ENCODE data around the gene PDHX.

- TF ChIP-seq, protein P1, sequence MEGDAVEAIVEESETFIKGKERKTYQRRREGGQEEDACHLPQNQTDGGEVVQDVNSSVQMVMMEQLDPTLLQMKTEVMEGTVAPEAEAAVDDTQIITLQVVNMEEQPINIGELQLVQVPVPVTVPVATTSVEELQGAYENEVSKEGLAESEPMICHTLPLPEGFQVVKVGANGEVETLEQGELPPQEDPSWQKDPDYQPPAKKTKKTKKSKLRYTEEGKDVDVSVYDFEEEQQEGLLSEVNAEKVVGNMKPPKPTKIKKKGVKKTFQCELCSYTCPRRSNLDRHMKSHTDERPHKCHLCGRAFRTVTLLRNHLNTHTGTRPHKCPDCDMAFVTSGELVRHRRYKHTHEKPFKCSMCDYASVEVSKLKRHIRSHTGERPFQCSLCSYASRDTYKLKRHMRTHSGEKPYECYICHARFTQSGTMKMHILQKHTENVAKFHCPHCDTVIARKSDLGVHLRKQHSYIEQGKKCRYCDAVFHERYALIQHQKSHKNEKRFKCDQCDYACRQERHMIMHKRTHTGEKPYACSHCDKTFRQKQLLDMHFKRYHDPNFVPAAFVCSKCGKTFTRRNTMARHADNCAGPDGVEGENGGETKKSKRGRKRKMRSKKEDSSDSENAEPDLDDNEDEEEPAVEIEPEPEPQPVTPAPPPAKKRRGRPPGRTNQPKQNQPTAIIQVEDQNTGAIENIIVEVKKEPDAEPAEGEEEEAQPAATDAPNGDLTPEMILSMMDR (conservative IDR thresholded peaks at IDR 0.05; ENCODE audit: low read depth, low read length), result no peak
- no peak for TF ChIP-seq EZH2 (IDR thresholded peaks at IDR 0.05; ENCODE audit: borderline replicate concordance, low read depth, low read length, poor library complexity, severe bottlenecking)
Measured at GRCh38 chr11:34963351-34963750, 46.9 kb downstream of the PDHX start.
